HG03196 (cell line): Measurements from ENCODE around the gene TRABD2B.

Experiments
- ATAC-seq: cut with Tn5 transposase; IDR thresholded peaks from one replicate; pipeline ENCODE4 v1.9.1; 2021; ENCODE audit not compliant: unreplicated experiment

TRABD2B gene

GRCh38 chr1:47764461-47765046 lies 232.6 kb downstream of the TRABD2B start:
- ATAC-seq, result no peak

- no peak for ATAC-seq
These were observed 233.5 kb downstream of the TRABD2B start for GRCh38 chr1:47763591-47764171.

GRCh38 chr1:47761974-47762373 lies 235.2 kb downstream of the TRABD2B start:
- no peak for ATAC-seq

- ATAC-seq, result no peak
These were observed 235.8 kb downstream of the TRABD2B start for GRCh38 chr1:47761201-47761930.

GRCh38 chr1:47759936-47760629 lies 237.1 kb downstream of the TRABD2B start:
- no peak for ATAC-seq

GRCh38 chr1:47759251-47759935 lies 237.8 kb downstream of the TRABD2B start:
- no peak for ATAC-seq

GRCh38 chr1:47758341-47759250 lies 238.6 kb downstream of the TRABD2B start:
- ATAC-seq, result no peak

- no peak for ATAC-seq
These were observed 239.8 kb downstream of the TRABD2B start for GRCh38 chr1:47757226-47757975.

GRCh38 chr1:47756411-47756810 lies 240.8 kb downstream of the TRABD2B start:
- no peak for ATAC-seq

- no peak for ATAC-seq
These were observed 241.2 kb downstream of the TRABD2B start for GRCh38 chr1:47756006-47756405.

GRCh38 chr1:47755101-47755990 lies 241.8 kb downstream of the TRABD2B start:
- ATAC-seq, result peak; percentile 62

GRCh38 chr1:47754221-47754620 lies 243.0 kb downstream of the TRABD2B start:
- no peak for ATAC-seq

- no peak for ATAC-seq
These were observed 243.4 kb downstream of the TRABD2B start for GRCh38 chr1:47753808-47754207.

- no peak for ATAC-seq
These were observed 244.6 kb downstream of the TRABD2B start for GRCh38 chr1:47752559-47752958.

GRCh38 chr1:47751996-47752451 lies 245.2 kb downstream of the TRABD2B start:
- ATAC-seq, result no peak

GRCh38 chr1:47751193-47751592 lies 246.0 kb downstream of the TRABD2B start:
- ATAC-seq, result no peak

GRCh38 chr1:47745715-47746609 lies 251.2 kb downstream of the TRABD2B start:
- ATAC-seq, result no peak
